ENCODE data around the gene PUM2. TPM values are rescaled to one million over a fixed set of nuclear protein-coding genes. Genes with fewer than 3 reads are reported as not detected.

PUM2 gene
- polyA plus RNA-seq, 1 donor (not counting 4 experiments of a cell fraction or from before 2014, with no cell fraction given) = 47.5 TPM

DNA sequence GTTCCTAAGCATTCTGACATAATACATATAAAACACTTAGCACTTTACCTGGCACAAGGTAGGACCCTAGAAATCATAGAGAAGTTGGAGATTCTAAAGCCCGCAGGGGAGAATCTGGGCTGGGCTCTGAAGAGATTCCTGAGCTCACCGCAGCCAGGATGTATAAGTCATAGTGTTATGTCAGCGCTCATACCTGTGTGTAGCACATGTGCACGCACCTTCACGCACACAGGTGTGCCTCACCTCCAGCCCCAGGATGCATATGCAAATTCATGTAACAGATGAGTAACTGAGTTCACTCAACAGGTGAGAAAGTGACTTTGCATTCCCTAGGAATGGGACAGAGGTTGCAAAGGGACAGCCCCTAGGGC lies 117.8 kb downstream of the PUM2 start:
- H3K9me1 ChIP-seq (ENCODE audit: control insufficient read depth, extremely low read depth, insufficient read depth, low read length) = no peaks in the 10 kb centered on the region
- peak; percentile 97 for FAIRE-seq
- no peaks in the 10 kb centered on the region for H3K9me3 ChIP-seq (ENCODE audit: control insufficient read depth, low read depth, low read length)
- H3K36me3 ChIP-seq (ENCODE audit: control insufficient read depth in 2 of 2, extremely low read depth in 1 of 2, insufficient read depth in 2 of 2, low read length in 2 of 2) = no peaks in the 10 kb centered on the region
- no peak overlapping the region for H2AFZ ChIP-seq (ENCODE audit: control insufficient read depth, low read length)
- no peaks in the 10 kb centered on the region for H4K20me1 ChIP-seq (ENCODE audit: control insufficient read depth, extremely low read depth, insufficient read depth, low read length)
- peaks cover 58% of the 10 kb centered on the region for H3K4me1 ChIP-seq (ENCODE audit: control insufficient read depth, extremely low read depth, insufficient read depth, low read length)
- peak overlapping the region; percentile 95 for H3K4me2 ChIP-seq (ENCODE audit: control insufficient read depth, extremely low read depth, insufficient read depth, low read depth, low read length)
- H3K79me2 ChIP-seq (ENCODE audit: control insufficient read depth, insufficient read depth, low read length) = no peaks in the 10 kb centered on the region
- no peak for TF ChIP-seq EZH2 (IDR thresholded peaks at IDR 0.05; ENCODE audit: low read length)
- TF ChIP-seq, protein P1, sequence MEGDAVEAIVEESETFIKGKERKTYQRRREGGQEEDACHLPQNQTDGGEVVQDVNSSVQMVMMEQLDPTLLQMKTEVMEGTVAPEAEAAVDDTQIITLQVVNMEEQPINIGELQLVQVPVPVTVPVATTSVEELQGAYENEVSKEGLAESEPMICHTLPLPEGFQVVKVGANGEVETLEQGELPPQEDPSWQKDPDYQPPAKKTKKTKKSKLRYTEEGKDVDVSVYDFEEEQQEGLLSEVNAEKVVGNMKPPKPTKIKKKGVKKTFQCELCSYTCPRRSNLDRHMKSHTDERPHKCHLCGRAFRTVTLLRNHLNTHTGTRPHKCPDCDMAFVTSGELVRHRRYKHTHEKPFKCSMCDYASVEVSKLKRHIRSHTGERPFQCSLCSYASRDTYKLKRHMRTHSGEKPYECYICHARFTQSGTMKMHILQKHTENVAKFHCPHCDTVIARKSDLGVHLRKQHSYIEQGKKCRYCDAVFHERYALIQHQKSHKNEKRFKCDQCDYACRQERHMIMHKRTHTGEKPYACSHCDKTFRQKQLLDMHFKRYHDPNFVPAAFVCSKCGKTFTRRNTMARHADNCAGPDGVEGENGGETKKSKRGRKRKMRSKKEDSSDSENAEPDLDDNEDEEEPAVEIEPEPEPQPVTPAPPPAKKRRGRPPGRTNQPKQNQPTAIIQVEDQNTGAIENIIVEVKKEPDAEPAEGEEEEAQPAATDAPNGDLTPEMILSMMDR (optimal IDR thresholded peaks at IDR 0.05 in 1 of 3, IDR thresholded peaks at IDR 0.05 in 1 of 3, conservative IDR thresholded peaks at IDR 0.05 in 1 of 3; ENCODE audit: extremely low read depth in 1 of 3, insufficient read depth in 2 of 3, low read length in 3 of 3) = no peak
- peak overlapping the region; percentile 100 for H3K27ac ChIP-seq (ENCODE audit: control insufficient read depth, insufficient read depth, low read length)
- H3K9ac ChIP-seq (ENCODE audit: control insufficient read depth, extremely low read depth, insufficient read depth, low read length) = peak overlapping the region; percentile 99
- H3K4me3 ChIP-seq (ENCODE audit: control insufficient read depth in 2 of 3, extremely low read depth in 1 of 3, insufficient read depth in 2 of 3, low read depth in 1 of 3, low read length in 3 of 3) = peak overlapping the region in 2 of 3 experiments; percentile 60 to 69
- no peaks in the 10 kb centered on the region for H3K27me3 ChIP-seq (ENCODE audit: control insufficient read depth, extremely low read depth, insufficient read depth, low read length)
- DNase-seq (ENCODE audit: low read depth, low spot score) = peak; percentile 99
- dilution Hi-C loops (cut with MboI; ENCODE audit: extremely low pct_ligation_motif_present, low sequenced_read_pairs) = no loop called here

DNA sequence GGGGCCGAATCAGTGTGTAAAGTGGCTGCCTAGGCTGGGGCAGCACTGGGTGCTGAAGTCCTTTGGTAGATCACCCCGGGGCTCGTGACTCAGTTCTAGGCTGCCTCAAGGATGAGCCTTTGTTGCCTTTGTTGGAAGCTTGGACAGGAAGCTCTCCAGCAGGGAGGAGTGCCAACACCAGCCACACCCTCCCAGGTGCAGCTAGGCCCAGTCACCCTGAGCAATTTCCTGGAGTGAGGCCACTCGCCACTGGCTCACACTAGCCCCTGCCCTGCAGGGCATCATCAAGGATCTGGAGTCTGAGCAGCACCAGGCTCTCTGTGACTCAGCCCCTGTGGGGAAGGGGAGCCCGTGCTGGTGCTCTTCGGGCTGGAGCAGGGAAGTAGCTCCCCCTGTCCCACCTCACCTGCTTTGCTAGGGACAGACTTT lies 119.0 kb downstream of the PUM2 start:
- Histone ChIP-seq H3K4me2 (ENCODE audit: control insufficient read depth, extremely low read depth, insufficient read depth, low read depth, low read length) (peak overlapping the region; percentile 95), H2AFZ (ENCODE audit: control insufficient read depth, low read length) (peak overlapping the region; percentile 57), H3K27me3 (ENCODE audit: control insufficient read depth, extremely low read depth, insufficient read depth, low read length) (no peaks in the 10 kb centered on the region), H3K27ac (ENCODE audit: control insufficient read depth, insufficient read depth, low read length) (peak overlapping the region; percentile 100), H3K36me3 (ENCODE audit: control insufficient read depth in 2 of 2, extremely low read depth in 1 of 2, insufficient read depth in 2 of 2, low read length in 2 of 2) (no peaks in the 10 kb centered on the region), H3K9ac (ENCODE audit: control insufficient read depth, extremely low read depth, insufficient read depth, low read length) (peak overlapping the region; percentile 99), H3K9me3 (ENCODE audit: control insufficient read depth, low read depth, low read length) (no peaks in the 10 kb centered on the region), H3K4me3 (ENCODE audit: control insufficient read depth in 2 of 3, extremely low read depth in 1 of 3, insufficient read depth in 2 of 3, low read depth in 1 of 3, low read length in 3 of 3) (peak overlapping the region in 2 of 3 experiments; percentile 17 to 23), H3K4me1 (ENCODE audit: control insufficient read depth, extremely low read depth, insufficient read depth, low read length) (peaks cover 50% of the 10 kb centered on the region), H4K20me1 (ENCODE audit: control insufficient read depth, extremely low read depth, insufficient read depth, low read length) (no peaks in the 10 kb centered on the region), H3K9me1 (ENCODE audit: control insufficient read depth, extremely low read depth, insufficient read depth, low read length) (no peaks in the 10 kb centered on the region), H3K79me2 (ENCODE audit: control insufficient read depth, insufficient read depth, low read length) (no peaks in the 10 kb centered on the region)
- FAIRE-seq (peak; percentile 96), DNase-seq (ENCODE audit: low read depth, low spot score) (peak; percentile 100)
- TF ChIP-seq, protein P1 (optimal IDR thresholded peaks at IDR 0.05 in 1 of 3, IDR thresholded peaks at IDR 0.05 in 1 of 3, conservative IDR thresholded peaks at IDR 0.05 in 1 of 3; ENCODE audit: extremely low read depth in 1 of 3, insufficient read depth in 2 of 3, low read length in 3 of 3) = peak; percentile 2 to 43 (median 20)
- no peak for TF ChIP-seq EZH2 (IDR thresholded peaks at IDR 0.05; ENCODE audit: low read length)
- dilution Hi-C loops (cut with MboI; ENCODE audit: extremely low pct_ligation_motif_present, low sequenced_read_pairs) = no loop called here
